AG10803 (cell line): ENCODE measurements around the gene SIK3.
"Not testable (repeated sequence)": the region's sequence is repeated elsewhere in the genome, so short reads cannot be mapped to it uniquely, and the experiment has no call there.

ENCODE experiments used
- DNase-seq: peaks from one replicate; pipeline ENCODE4 v3.0.0; 2010; ENCODE audit warnings: low read depth
- H3K4me3 ChIP-seq: 2 replicates; pipeline ENCODE4 v1.5.1; 2011; ENCODE audit warnings: mild to moderate bottlenecking, low read length, control low read depth
- TF ChIP-seq, protein P1 (sequence below): conservative IDR thresholded peaks from 2 replicates; pipeline ENCODE4 v1.5.1; 2011; ENCODE audit warnings: mild to moderate bottlenecking, low read length, control low read depth, inconsistent platforms

The SIK3 gene

GRCh38 chr11:116835042-116835772 lies 263.0 kb downstream of the SIK3 start:
- no peak overlapping the region; the same call in 1 of the 2 replicates for H3K4me3 ChIP-seq
- TF ChIP-seq, protein P1, sequence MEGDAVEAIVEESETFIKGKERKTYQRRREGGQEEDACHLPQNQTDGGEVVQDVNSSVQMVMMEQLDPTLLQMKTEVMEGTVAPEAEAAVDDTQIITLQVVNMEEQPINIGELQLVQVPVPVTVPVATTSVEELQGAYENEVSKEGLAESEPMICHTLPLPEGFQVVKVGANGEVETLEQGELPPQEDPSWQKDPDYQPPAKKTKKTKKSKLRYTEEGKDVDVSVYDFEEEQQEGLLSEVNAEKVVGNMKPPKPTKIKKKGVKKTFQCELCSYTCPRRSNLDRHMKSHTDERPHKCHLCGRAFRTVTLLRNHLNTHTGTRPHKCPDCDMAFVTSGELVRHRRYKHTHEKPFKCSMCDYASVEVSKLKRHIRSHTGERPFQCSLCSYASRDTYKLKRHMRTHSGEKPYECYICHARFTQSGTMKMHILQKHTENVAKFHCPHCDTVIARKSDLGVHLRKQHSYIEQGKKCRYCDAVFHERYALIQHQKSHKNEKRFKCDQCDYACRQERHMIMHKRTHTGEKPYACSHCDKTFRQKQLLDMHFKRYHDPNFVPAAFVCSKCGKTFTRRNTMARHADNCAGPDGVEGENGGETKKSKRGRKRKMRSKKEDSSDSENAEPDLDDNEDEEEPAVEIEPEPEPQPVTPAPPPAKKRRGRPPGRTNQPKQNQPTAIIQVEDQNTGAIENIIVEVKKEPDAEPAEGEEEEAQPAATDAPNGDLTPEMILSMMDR = no peak
- no peak for DNase-seq

DNA sequence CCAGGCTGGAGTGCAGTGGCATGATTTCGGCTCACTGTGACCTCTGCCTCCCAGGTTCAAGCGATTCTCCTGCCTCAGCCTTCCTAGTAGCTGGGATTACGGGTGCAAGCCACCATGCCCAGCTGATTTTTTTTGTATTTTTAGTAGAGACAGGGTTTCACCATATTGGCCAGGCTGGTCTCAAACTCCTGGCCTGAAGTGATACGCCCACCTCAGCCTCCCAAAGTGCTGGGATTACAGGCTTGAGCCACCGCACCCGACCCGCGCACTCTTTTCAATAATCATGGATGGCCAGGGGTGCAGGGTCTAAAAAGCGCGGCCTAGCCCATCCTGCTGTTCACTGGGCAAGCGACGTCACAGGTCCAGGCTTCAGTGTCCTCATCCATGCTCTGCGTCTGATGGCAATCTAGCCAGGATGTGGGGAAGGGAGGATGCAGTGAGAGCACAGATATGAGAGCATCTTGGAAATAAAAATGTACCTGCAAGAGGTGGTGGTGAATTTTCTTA lies 263.6 kb downstream of the SIK3 start:
- H3K4me3 ChIP-seq, DNase-seq: not testable (repeated sequence)

GRCh38 chr11:116833816-116834534 lies 264.3 kb downstream of the SIK3 start:
- no peak overlapping the region for H3K4me3 ChIP-seq
- TF ChIP-seq, protein P1 = no peak
- DNase-seq = no peak

- DNase-seq = no peak
- TF ChIP-seq, protein P1 = no peak
- H3K4me3 ChIP-seq = no peak overlapping the region
Observed at GRCh38 chr11:116833491-116833815, 264.8 kb downstream of the SIK3 start.

DNA sequence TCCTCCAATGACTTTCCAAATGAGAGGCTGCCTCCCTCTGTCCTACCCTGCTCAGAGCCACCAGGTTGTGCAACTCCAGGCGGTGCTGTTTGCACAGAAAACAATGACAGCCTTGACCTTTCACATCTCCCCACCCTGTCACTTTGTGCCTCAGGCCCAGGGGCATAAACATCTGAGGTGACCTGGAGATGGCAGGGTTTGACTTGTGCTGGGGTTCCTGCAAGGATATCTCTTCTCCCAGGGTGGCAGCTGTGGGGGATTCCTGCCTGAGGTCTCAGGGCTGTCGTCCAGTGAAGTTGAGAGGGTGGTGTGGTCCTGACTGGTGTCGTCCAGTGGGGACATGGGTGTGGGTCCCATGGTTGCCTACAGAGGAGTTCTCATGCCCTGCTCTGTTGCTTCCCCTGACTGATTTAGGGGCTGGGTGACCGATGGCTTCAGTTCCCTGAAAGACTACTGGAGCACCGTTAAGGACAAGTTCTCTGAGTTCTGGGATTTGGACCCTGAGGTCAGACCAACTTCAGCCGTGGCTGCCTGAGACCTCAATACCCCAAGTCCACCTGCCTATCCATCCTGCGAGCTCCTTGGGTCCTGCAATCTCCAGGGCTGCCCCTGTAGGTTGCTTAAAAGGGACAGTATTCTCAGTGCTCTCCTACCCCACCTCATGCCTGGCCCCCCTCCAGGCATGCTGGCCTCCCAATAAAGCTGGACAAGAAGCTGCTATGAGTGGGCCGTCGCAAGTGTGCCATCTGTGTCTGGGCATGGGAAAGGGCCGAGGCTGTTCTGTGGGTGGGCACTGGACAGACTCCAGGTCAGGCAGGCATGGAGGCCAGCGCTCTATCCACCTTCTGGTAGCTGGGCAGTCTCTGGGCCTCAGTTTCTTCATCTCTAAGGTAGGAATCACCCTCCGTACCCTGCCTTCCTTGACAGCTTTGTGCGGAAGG lies 265.6 kb downstream of the SIK3 start:
- DNase-seq = no peak
- no peak overlapping the region for H3K4me3 ChIP-seq
- TF ChIP-seq, protein P1 = no peak

GRCh38 chr11:116831790-116832349 lies 266.4 kb downstream of the SIK3 start:
- no peak for DNase-seq
- no peak overlapping the region for H3K4me3 ChIP-seq
- TF ChIP-seq, protein P1 = no peak
